ENCODE results near the gene CBARP.
A peak's percentile ranks its signal among the peaks of the same experiment; 100 is the strongest.
"Not testable (repeated sequence)": the region's sequence is repeated elsewhere in the genome, so short reads cannot be mapped to it uniquely, and the experiment has no call there.

Gene CBARP

GRCh38 chr19:1225440-1226226, 12.2 kb downstream of the CBARP start:
- DNase-seq = no peak

- no peak for DNase-seq
Observed at GRCh38 chr19:1224847-1225246, 13.0 kb downstream of the CBARP start.

GRCh38 chr19:1224047-1224825, 13.6 kb downstream of the CBARP start:
- no peak for DNase-seq

GRCh38 chr19:1223018-1223855, 14.6 kb downstream of the CBARP start:
- DNase-seq = no peak

GRCh38 chr19:1222394-1222793, 15.4 kb downstream of the CBARP start:
- no peak for DNase-seq

GRCh38 chr19:1221904-1222255, 15.9 kb downstream of the CBARP start:
- DNase-seq = no peak

GRCh38 chr19:1220976-1221903, 16.6 kb downstream of the CBARP start:
- no peak for DNase-seq

GRCh38 chr19:1220477-1220930, 17.3 kb downstream of the CBARP start:
- no peak for DNase-seq

GRCh38 chr19:1219786-1220476, 17.9 kb downstream of the CBARP start:
- DNase-seq = no peak

- no peak for DNase-seq
Observed at GRCh38 chr19:1218751-1219567, 18.8 kb downstream of the CBARP start.

- DNase-seq = no peak
Observed at GRCh38 chr19:1217366-1217765, 20.4 kb downstream of the CBARP start.

GRCh38 chr19:1216756-1217155, 21.0 kb downstream of the CBARP start:
- no peak for DNase-seq

- DNase-seq = no peak
Observed at GRCh38 chr19:1214862-1215731, 22.7 kb downstream of the CBARP start.

GRCh38 chr19:1214299-1214861, 23.4 kb downstream of the CBARP start:
- DNase-seq = no peak

- DNase-seq = peak; percentile 53
Observed at GRCh38 chr19:1213391-1214286, 24.2 kb downstream of the CBARP start.

- no peak for DNase-seq
Observed at GRCh38 chr19:1211494-1212234, 26.1 kb downstream of the CBARP start.

GRCh38 chr19:1210227-1210538, 27.6 kb downstream of the CBARP start:
- DNase-seq = no peak

- DNase-seq = not testable (repeated sequence)
Observed at GRCh38 chr19:1208830-1209229, 29.0 kb downstream of the CBARP start.

All from stimulated activated CD4-positive, alpha-beta T cell treated with anti-CD3 and anti-CD28 coated beads, Interleukin-4, amount 100 ng/mL, for 24 hours (primary cell).